Mesenchymal stem cell (in vitro differentiated cells and primary cell): ENCODE measurements around the gene REXO5.

Experiments used
- DNase-seq: peaks from one replicate; pipeline ENCODE4 v3.0.0-alpha.2; 2013
- H2AFZ ChIP-seq: one replicate; pipeline ENCODE4 v1.6.1; 2013; ENCODE audit warnings: low read depth, mild to moderate bottlenecking, control low read depth, inconsistent platforms, low read length, moderate library complexity
- H2AK5ac ChIP-seq: 2 replicates; pipeline ENCODE4 v1.6.1; 2013; ENCODE audit warnings: low read length, moderate library complexity, mild to moderate bottlenecking, inconsistent platforms; ENCODE audit not compliant: severe bottlenecking
- H2BK120ac ChIP-seq: one replicate; pipeline ENCODE4 v1.6.1; 2013; ENCODE audit warnings: low read depth, mild to moderate bottlenecking, inconsistent platforms, low read length, moderate library complexity
- H2BK12ac ChIP-seq, 2 experiments: one replicate each; pipeline ENCODE4 v1.6.1; 2013; ENCODE audit warnings: inconsistent platforms in 2 of 2, low read length in 2 of 2, mild to moderate bottlenecking in 2 of 2, moderate library complexity in 2 of 2, control low read depth in 1 of 2
- H2BK15ac ChIP-seq: one replicate; pipeline ENCODE4 v1.6.1; 2013; ENCODE audit warnings: mild to moderate bottlenecking, low read depth, inconsistent platforms; ENCODE audit not compliant: poor library complexity, severe bottlenecking
- H2BK5ac ChIP-seq: 2 replicates; pipeline ENCODE4 v1.6.1; 2013; ENCODE audit warnings: low read depth, mild to moderate bottlenecking, low read length, control low read depth, inconsistent platforms; ENCODE audit not compliant: poor library complexity, severe bottlenecking
- H3K14ac ChIP-seq, 2 experiments: one replicate each; pipeline ENCODE4 v1.6.1; 2013; ENCODE audit warnings: inconsistent platforms in 2 of 2, low read length in 2 of 2, control low read depth in 1 of 2, mild to moderate bottlenecking in 1 of 2, moderate library complexity in 1 of 2
- H3K18ac ChIP-seq, 2 experiments: one replicate each; pipeline ENCODE4 v1.6.1; 2013; ENCODE audit warnings: inconsistent platforms in 2 of 2, low read length in 2 of 2, control low read depth in 1 of 2, low read depth in 1 of 2, mild to moderate bottlenecking in 1 of 2
- H3K23ac ChIP-seq, 2 experiments: one replicate each; pipeline ENCODE4 v1.6.1; 2013; ENCODE audit warnings: inconsistent platforms in 2 of 2, low read length in 2 of 2, mild to moderate bottlenecking in 2 of 2, moderate library complexity in 2 of 2, control low read depth in 1 of 2
- H3K27ac ChIP-seq: 2 replicates; pipeline ENCODE4 v1.5.1; 2013; ENCODE audit warnings: mild to moderate bottlenecking, moderate library complexity, low read length, control low read depth, inconsistent platforms; ENCODE audit not compliant: poor library complexity, severe bottlenecking
- H3K27me3 ChIP-seq, 2 experiments: 2 replicates each; pipeline versions ENCODE4 v1.6.1 to v1.7.0; 2013; ENCODE audit warnings: low read length in 2 of 2, mild to moderate bottlenecking in 2 of 2, moderate library complexity in 2 of 2, control low read depth in 1 of 2, inconsistent platforms in 1 of 2; ENCODE audit not compliant: control insufficient read depth in 1 of 2, insufficient read depth in 1 of 2
- H3K36me3 ChIP-seq, 2 experiments: 2 replicates each; pipeline versions ENCODE4 v1.6.1 to v1.7.0; 2013; ENCODE audit warnings: low read length in 2 of 2, control low read depth in 1 of 2, inconsistent platforms in 1 of 2, low read depth in 1 of 2, mild to moderate bottlenecking in 1 of 2; ENCODE audit not compliant: insufficient read depth in 2 of 2, control insufficient read depth in 1 of 2
- H3K4ac ChIP-seq, 2 experiments: one replicate each; pipeline ENCODE4 v1.6.1; 2013; ENCODE audit warnings: inconsistent platforms in 2 of 2, low read length in 2 of 2, mild to moderate bottlenecking in 2 of 2, moderate library complexity in 2 of 2, control low read depth in 1 of 2, low read depth in 1 of 2
- H3K4me1 ChIP-seq: 2 replicates; pipeline ENCODE4 v1.6.1; 2013; ENCODE audit warnings: low read depth, low read length, control low read depth; ENCODE audit not compliant: control insufficient read depth, insufficient read depth
- H3K4me2 ChIP-seq: 2 replicates; pipeline ENCODE4 v1.6.1; 2013; ENCODE audit warnings: low read length, mild to moderate bottlenecking, inconsistent platforms; ENCODE audit not compliant: poor library complexity, severe bottlenecking
- H3K4me3 ChIP-seq, 2 experiments: 2 replicates each; pipeline versions ENCODE4 v1.5.1 to v1.7.0; 2013; ENCODE audit warnings: low read length in 2 of 2, mild to moderate bottlenecking in 2 of 2, control low read depth in 1 of 2, low read depth in 1 of 2; ENCODE audit not compliant: insufficient read depth in 1 of 2
- H3K79me1 ChIP-seq: replicated peaks from 2 replicates; pipeline ENCODE4 v1.6.1; 2013; ENCODE audit warnings: mild to moderate bottlenecking, control low read depth, low read length, inconsistent platforms; ENCODE audit not compliant: poor library complexity, severe bottlenecking
- H3K9ac ChIP-seq: 2 replicates; pipeline ENCODE4 v1.7.0; 2013; ENCODE audit warnings: mild to moderate bottlenecking, low read length, moderate library complexity
- H3K9me3 ChIP-seq: 2 replicates; pipeline ENCODE4 v1.7.0; 2013; ENCODE audit warnings: mild to moderate bottlenecking, low read length; ENCODE audit not compliant: control insufficient read depth
- H4K8ac ChIP-seq: one replicate; pipeline ENCODE4 v1.6.1; 2013; ENCODE audit warnings: inconsistent platforms, mild to moderate bottlenecking, low read length, moderate library complexity
- H4K91ac ChIP-seq: one replicate; pipeline ENCODE4 v1.6.1; 2013; ENCODE audit warnings: mild to moderate bottlenecking, low read length, inconsistent platforms
- WGBS: methylation state at CpG from one replicate; pipeline ENCODE4 v1.1.7; 2013; ENCODE audit warnings: mixed read lengths; 5-methylcytosine and 5-hydroxymethylcytosine counted together

REXO5 gene

DNA sequence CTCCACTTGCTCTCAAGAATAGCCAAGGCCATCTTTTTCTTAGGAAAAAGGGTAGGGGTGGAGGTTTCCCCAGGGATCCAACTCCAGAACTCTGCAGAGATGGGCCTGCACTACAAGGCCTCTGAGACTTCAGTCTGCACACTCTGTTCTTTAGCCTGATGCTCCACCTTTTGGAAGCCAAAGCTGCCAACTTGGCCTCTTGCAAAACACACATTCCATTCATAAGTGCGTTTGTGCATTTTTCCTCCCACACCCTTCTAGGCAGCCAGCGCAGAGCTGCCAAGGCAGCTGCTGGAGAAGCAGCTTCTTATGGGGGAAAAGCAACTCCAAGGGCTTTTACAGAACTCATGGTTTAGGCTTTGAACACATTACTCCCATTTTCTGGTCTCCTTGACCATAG, 45.3 kb downstream of the REXO5 start:
- Histone ChIP-seq H4K8ac (no peak overlapping the region), H3K36me3 (peaks cover 4 to 66% of the 10 kb centered on the region in 2 experiments), H3K9ac (peak overlapping the region; percentile 82), H3K9me3 (no peaks in the 10 kb centered on the region), H3K27me3 (no peaks in the 10 kb centered on the region), H2AFZ (no peak overlapping the region), H3K18ac (no peak overlapping the region), H2BK120ac (no peak overlapping the region), H3K79me1 (peaks cover 31% of the 10 kb centered on the region), H3K14ac (no peak overlapping the region), H2BK5ac (no peak overlapping the region), H2BK15ac (no peak overlapping the region), H3K4me1 (peaks cover 4% of the 10 kb centered on the region), H3K27ac (peak overlapping the region; percentile 71), H3K4me3 (no peak overlapping the region), H3K23ac (no peak overlapping the region), H3K4me2 (no peak overlapping the region), H2AK5ac (no peak overlapping the region), H4K91ac (no peak overlapping the region), H2BK12ac (no peak overlapping the region), H3K4ac (no peak overlapping the region)
- DNase-seq, result peak; percentile 65
- WGBS, result 13% methylated on average over 2 of the region's 2 CpGs

GRCh38 chr16:20853143-20853542, 46.8 kb downstream of the REXO5 start:
- Histone ChIP-seq H3K9me3 (no peaks in the 10 kb centered on the region), H2AK5ac (no peak overlapping the region), H2BK15ac (no peak overlapping the region), H3K4me2 (no peak overlapping the region), H4K8ac (no peak overlapping the region), H3K9ac (peak overlapping the region; percentile 82), H3K18ac (peak overlapping the region in 1 of 2 experiments; percentile 42), H4K91ac (no peak overlapping the region), H2AFZ (no peak overlapping the region), H3K79me1 (peaks cover 39% of the 10 kb centered on the region), H3K27me3 (no peaks in the 10 kb centered on the region), H2BK5ac (no peak overlapping the region), H3K23ac (no peak overlapping the region), H3K36me3 (peaks cover 4 to 68% of the 10 kb centered on the region in 2 experiments), H3K4me3 (no peak overlapping the region), H3K4ac (no peak overlapping the region), H3K27ac (no peak overlapping the region), H2BK120ac (no peak overlapping the region), H3K14ac (peak overlapping the region in 1 of 2 experiments; percentile 66), H2BK12ac (peak overlapping the region in 1 of 2 experiments; percentile 41), H3K4me1 (peaks cover 4% of the 10 kb centered on the region)
- DNase-seq, result no peak
- 89% methylated on average over 4 of the region's 5 CpGs for WGBS

GRCh38 chr16:20853981-20854620, 47.8 kb downstream of the REXO5 start:
- Histone ChIP-seq H3K23ac (no peak overlapping the region), H4K8ac (no peak overlapping the region), H3K18ac (no peak overlapping the region), H2BK5ac (no peak overlapping the region), H2BK12ac (no peak overlapping the region), H3K4me1 (peaks cover 4% of the 10 kb centered on the region), H4K91ac (no peak overlapping the region), H3K4ac (no peak overlapping the region), H3K27me3 (no peaks in the 10 kb centered on the region), H3K9ac (no peak overlapping the region), H3K4me3 (no peak overlapping the region), H2AFZ (no peak overlapping the region), H2BK15ac (no peak overlapping the region), H3K14ac (no peak overlapping the region), H3K9me3 (no peaks in the 10 kb centered on the region), H3K4me2 (no peak overlapping the region), H3K79me1 (peaks cover 39% of the 10 kb centered on the region), H2AK5ac (no peak overlapping the region), H2BK120ac (no peak overlapping the region), H3K36me3 (peaks cover 4 to 60% of the 10 kb centered on the region in 2 experiments), H3K27ac (no peak overlapping the region)
- DNase-seq, result no peak
- 89% methylated on average over 2 of the region's 3 CpGs for WGBS

GRCh38 chr16:20854963-20855362, 48.6 kb downstream of the REXO5 start:
- no peaks in the 10 kb centered on the region for H3K9me3 ChIP-seq
- H2AK5ac ChIP-seq, result no peak overlapping the region
- H3K23ac ChIP-seq, result no peak overlapping the region
- H3K4ac ChIP-seq, result no peak overlapping the region
- no peak overlapping the region for H2BK12ac ChIP-seq
- no peak overlapping the region for H4K8ac ChIP-seq
- WGBS, result 96% methylated on average over 2 of the region's 2 CpGs
- H3K79me1 ChIP-seq, result peaks cover 43% of the 10 kb centered on the region
- peaks cover 8 to 64% of the 10 kb centered on the region in 2 experiments for H3K36me3 ChIP-seq
- no peak overlapping the region for H2BK5ac ChIP-seq
- H4K91ac ChIP-seq, result no peak overlapping the region
- H3K14ac ChIP-seq, result no peak overlapping the region
- no peak overlapping the region for H3K4me3 ChIP-seq
- no peak overlapping the region for H3K18ac ChIP-seq
- no peaks in the 10 kb centered on the region for H3K27me3 ChIP-seq
- no peak overlapping the region for H2BK15ac ChIP-seq
- no peak overlapping the region for H2AFZ ChIP-seq
- peaks cover 4% of the 10 kb centered on the region for H3K4me1 ChIP-seq
- H3K4me2 ChIP-seq, result no peak overlapping the region
- no peak overlapping the region for H2BK120ac ChIP-seq
- H3K9ac ChIP-seq, result no peak overlapping the region
- no peak overlapping the region for H3K27ac ChIP-seq
- DNase-seq, result no peak
